ENCODE measurements around the gene JAKMIP1. TPM values are rescaled to one million over a fixed set of nuclear protein-coding genes. Genes with fewer than 3 reads are reported as not detected.

JAKMIP1 gene
- total RNA-seq, 1 experiment from 2014 or later, result not detected

- ChIA-PET CTCF (interaction anchor here (0.5 to 3.9 kb wide), 14 partner anchors 9 to 560 kb away, joined by 3 to 22 read pairs (median 4); no protein-coding TSS in a partner anchor), POLR2A (no interaction called here)
- peak; percentile 59 for DNase-seq (ENCODE audit: unreplicated experiment)
- intact Hi-C loops (cut with micrococcal nuclease), result no loop called here
- H3K9me3 Mint-ChIP-seq (ENCODE audit: unreplicated experiment), result peaks cover 16% of the 10 kb centered on the region
- H3K36me3 Mint-ChIP-seq (ENCODE audit: insufficient read depth, unreplicated experiment), result no peaks in the 10 kb centered on the region
- peak; percentile 44 for TF ChIP-seq CTCF (IDR thresholded peaks at IDR 0.05; ENCODE audit: unreplicated experiment)
- H3K4me1 Mint-ChIP-seq (ENCODE audit: insufficient read depth, unreplicated experiment), result no peaks in the 10 kb centered on the region
- no peaks in the 10 kb centered on the region for H3K27me3 Mint-ChIP-seq (ENCODE audit: insufficient read depth, unreplicated experiment)
- H3K4me3 Mint-ChIP-seq (ENCODE audit: unreplicated experiment), result no peak overlapping the region
- H3K27ac Mint-ChIP-seq (ENCODE audit: low read depth, unreplicated experiment), result no peak overlapping the region
- no TSS peak for BruUV-seq (replicated peaks)
These were observed 180.8 kb downstream of the JAKMIP1 start for GRCh38 chr4:6019316-6020263.

- Mint-ChIP-seq H3K36me3 (ENCODE audit: insufficient read depth, unreplicated experiment) (no peaks in the 10 kb centered on the region), H3K9me3 (ENCODE audit: unreplicated experiment) (peaks cover 16% of the 10 kb centered on the region), H3K4me1 (ENCODE audit: insufficient read depth, unreplicated experiment) (no peaks in the 10 kb centered on the region), H3K27me3 (ENCODE audit: insufficient read depth, unreplicated experiment) (no peaks in the 10 kb centered on the region), H3K4me3 (ENCODE audit: unreplicated experiment) (no peak within 1 kb of the TSS), H3K27ac (ENCODE audit: low read depth, unreplicated experiment) (no peak within 1 kb of the TSS)
- CTCF ChIA-PET, result interaction anchor here (0.6 to 3.9 kb wide), 8 partner anchors 7 to 1024 kb away, joined by 3 to 22 read pairs (median 4); no protein-coding TSS in a partner anchor
- TF ChIP-seq CTCF (IDR thresholded peaks at IDR 0.05; ENCODE audit: unreplicated experiment), result no peak
- no peak for DNase-seq (ENCODE audit: unreplicated experiment)
- BruUV-seq (replicated peaks), result no TSS peak
- intact Hi-C loops (cut with micrococcal nuclease), result no loop called here
- POLR2A ChIA-PET, result no interaction called here
These were observed 182.0 kb downstream of the JAKMIP1 start, which contains the start of gene C4orf50 for GRCh38 chr4:6018331-6018730. C4orf50 (minus strand) TSS chr4:6018431.

GRCh38 chr4:6017800-6018199 lies 182.5 kb downstream of the JAKMIP1 start:
- CTCF ChIA-PET, result interaction anchor here (1.1 to 3.4 kb wide), 2 partner anchors 19 to 41 kb away, joined by 3 to 15 read pairs; no protein-coding TSS in a partner anchor
- Mint-ChIP-seq H3K36me3 (ENCODE audit: insufficient read depth, unreplicated experiment) (no peaks in the 10 kb centered on the region), H3K9me3 (ENCODE audit: unreplicated experiment) (peaks cover 16% of the 10 kb centered on the region), H3K27me3 (ENCODE audit: insufficient read depth, unreplicated experiment) (no peaks in the 10 kb centered on the region), H3K27ac (ENCODE audit: low read depth, unreplicated experiment) (no peak overlapping the region), H3K4me1 (ENCODE audit: insufficient read depth, unreplicated experiment) (no peaks in the 10 kb centered on the region), H3K4me3 (ENCODE audit: unreplicated experiment) (no peak overlapping the region)
- POLR2A ChIA-PET, result no interaction called here
- DNase-seq (ENCODE audit: unreplicated experiment), result no peak
- no peak for TF ChIP-seq CTCF (IDR thresholded peaks at IDR 0.05; ENCODE audit: unreplicated experiment)
- BruUV-seq (replicated peaks), result no TSS peak
- intact Hi-C loops (cut with micrococcal nuclease), result no loop called here

- intact Hi-C loops (cut with micrococcal nuclease), result no loop called here
- BruUV-seq (replicated peaks), result no TSS peak
- Mint-ChIP-seq H3K9me3 (ENCODE audit: unreplicated experiment) (peaks cover 16% of the 10 kb centered on the region), H3K4me1 (ENCODE audit: insufficient read depth, unreplicated experiment) (no peaks in the 10 kb centered on the region), H3K36me3 (ENCODE audit: insufficient read depth, unreplicated experiment) (no peaks in the 10 kb centered on the region), H3K4me3 (ENCODE audit: unreplicated experiment) (no peak overlapping the region), H3K27me3 (ENCODE audit: insufficient read depth, unreplicated experiment) (no peaks in the 10 kb centered on the region), H3K27ac (ENCODE audit: low read depth, unreplicated experiment) (no peak overlapping the region)
- ChIA-PET CTCF (interaction anchor here (3.4 kb wide), 1 partner anchor 19 kb away, joined by 15 read pairs; no protein-coding TSS in a partner anchor), POLR2A (no interaction called here)
- no peak for TF ChIP-seq CTCF (IDR thresholded peaks at IDR 0.05; ENCODE audit: unreplicated experiment)
- no peak for DNase-seq (ENCODE audit: unreplicated experiment)
These were observed 183.3 kb downstream of the JAKMIP1 start for GRCh38 chr4:6017030-6017429.
